NCI-H1105 treated with DMSO at 0.1 percent for 48 hours (cell line): ENCODE results near the gene MIXL1.
A peak's percentile ranks its signal among the peaks of the same experiment; 100 is the strongest.
"Not testable (repeated sequence)": the region's sequence is repeated elsewhere in the genome, so short reads cannot be mapped to it uniquely, and the experiment has no call there.

Experiments used
- DNase-seq: peaks from one replicate; lab custom pipeline; 2025; lab: John Stamatoyannopoulos, UW

MIXL1 gene

DNA sequence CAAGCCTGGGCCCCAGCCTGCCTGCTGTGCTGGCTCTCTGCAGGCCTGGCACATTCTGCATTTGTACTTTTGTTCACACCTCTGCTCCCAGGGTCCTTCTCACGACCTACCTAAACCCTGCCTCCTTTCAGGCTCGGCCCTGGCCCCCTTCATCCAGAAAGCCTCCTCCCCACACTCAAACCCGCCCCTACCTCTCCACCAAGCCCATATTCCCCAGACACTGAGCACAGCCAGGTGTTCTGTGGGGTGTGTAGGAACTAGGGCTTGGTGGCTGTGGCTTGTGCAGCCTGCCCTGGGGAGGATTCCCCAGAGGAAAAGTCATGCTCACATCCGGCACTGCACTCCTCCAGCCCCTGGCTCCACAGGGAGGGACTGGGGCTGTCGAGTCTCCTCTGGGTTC, 8.2 kb upstream of the MIXL1 start:
- no peak for DNase-seq

DNA sequence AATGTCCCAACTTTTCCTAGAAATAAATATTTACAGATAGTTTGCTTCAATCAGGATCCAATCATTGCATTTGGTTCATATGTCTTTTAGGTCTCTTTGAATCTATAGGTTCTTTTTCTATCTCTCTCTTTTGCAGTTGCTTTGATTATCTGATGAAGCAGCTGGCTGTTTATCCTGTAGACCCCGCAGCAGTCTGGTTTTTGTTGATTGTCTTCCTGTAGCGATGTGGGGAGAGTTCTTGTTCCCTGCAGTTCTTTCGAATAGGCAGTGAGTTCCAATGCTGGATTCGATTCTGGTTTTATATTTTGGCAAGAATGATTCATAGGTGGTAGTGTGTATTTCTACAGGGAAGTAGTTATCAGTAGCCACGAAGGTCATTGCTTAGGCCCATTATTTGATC, 7.4 kb upstream of the MIXL1 start:
- DNase-seq, result no peak

DNA sequence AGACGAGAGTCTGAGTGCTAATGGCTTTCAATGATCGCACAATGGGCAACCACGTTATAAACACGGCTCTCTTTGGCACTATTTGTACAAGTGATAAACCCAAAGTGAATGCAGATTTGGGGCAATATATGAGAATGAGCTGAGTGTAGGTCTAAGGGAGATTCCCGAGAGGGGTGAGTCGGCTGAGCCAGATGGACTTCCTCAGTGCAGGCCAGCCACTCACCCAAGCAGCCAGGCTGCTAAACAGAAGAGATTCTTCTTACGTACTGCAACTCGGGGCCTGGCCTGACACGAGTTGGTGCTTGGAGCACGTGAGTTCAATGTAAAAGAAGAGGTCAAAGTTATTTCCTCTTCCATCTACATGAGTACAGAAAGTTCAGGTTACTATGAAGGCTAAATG, 6.2 kb upstream of the MIXL1 start:
- DNase-seq, result no peak

DNA sequence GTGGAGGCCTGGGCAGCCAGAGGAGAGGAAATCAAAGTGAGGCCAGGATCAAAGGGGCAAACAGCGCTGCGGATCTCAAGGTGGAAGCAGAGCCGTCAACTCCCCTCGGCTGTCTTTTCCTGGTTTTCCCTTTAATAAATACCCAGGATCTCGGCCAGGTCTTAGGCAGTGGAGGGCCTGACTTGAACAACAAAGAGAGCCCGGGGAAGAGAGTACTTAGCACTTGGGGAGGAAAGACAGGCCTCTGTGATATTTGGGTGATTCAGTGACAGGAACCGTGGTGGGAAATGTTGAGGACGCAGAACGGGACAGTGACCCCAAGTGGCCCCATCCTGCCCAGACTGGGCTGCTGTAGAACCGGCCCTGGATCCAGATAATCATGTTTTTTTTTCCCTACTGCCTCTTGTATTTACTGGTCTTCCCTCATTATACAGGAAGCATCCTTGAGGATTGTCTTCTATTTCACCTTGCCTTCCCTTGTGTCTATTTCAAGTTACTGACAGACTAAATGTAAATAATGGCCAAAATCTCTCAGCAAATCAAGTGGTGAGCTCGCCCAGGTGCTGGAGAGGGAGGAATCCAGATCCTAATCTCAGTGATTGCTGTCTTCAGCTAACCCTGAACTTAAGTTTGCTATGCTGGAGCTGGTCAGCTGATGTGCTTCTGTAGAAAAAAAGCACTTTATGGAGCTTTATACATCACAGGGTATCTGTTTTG, 2.8 kb upstream of the MIXL1 start:
- no peak for DNase-seq

DNA sequence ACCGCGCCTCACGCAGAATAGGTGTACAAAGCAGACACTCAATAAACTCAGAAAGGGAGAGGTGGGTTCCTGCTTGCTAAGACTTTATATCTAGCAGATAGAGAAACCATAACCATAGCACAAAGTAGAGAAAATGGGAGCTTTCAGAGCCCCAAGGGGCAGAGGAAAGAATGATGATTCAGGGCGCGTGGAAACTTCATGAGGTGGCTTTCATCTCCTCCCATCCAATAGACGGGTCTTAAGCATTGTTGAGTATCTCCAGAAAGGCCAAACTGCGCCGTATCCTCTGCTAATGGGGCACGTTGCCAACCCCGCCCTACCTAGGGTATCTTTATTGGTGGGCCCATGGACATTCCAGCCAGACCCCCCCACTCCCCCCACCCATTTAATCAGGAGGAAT, 778 bp upstream of the MIXL1 start:
- no peak for DNase-seq

DNA sequence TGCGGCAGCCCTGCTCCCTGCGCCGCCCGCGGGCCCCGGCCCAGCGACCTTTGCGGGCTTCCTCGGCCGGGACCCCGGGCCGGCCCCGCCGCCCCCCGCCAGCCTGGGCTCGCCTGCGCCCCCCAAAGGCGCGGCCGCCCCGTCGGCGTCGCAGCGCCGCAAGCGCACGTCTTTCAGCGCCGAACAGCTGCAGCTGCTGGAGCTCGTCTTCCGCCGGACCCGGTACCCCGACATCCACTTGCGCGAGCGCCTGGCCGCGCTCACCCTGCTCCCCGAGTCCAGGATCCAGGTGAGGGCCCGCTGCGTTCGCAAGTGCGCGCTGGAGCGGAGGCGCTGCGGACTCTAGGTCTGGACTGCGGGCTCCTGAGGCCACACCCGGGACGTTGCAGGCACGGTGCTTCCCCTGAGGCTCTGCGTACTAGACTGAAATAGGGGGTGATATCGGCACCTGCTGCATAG, 351 bp downstream of the MIXL1 start:
- peak; percentile 2 for DNase-seq

DNA sequence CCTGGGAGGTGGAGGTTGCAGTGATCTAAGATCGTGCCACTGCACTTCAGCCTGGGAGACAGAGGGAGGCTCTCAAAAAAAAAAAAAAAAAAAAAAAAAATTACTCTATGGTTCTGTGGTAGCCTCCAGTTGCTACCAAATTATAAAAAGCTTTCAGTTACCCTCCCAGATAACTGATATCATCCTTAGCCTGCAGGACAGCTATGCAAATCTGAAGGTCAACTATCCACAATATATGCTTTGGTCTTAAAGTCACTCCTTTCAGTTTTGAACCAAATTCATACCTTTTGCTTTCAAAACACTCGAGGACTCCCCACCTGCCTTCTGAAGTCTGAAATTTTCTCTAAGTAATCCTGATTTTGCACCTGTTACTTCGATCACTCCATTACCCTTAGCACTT, 3.1 kb downstream of the MIXL1 start:
- DNase-seq, result no peak

DNA sequence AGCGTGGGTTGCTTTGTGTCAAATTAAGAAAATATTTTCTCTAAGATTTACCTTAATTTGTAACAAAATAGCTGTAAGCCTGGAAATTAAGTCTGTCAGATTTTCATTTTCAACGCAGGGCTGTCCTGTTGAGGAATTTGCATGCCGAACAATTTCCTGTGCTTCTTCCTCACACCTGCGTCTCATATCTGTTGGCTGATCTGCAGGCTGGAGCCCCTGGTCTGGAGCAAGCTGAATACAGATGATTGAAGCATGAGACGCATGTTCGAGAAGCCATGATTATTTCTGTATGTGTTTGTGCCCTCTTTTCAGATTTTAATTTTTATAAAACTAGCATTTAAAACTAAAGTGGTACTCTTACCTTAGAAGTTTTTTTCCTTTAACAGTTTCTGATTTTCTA, 9.8 kb downstream of the MIXL1 start:
- no peak for DNase-seq

DNA sequence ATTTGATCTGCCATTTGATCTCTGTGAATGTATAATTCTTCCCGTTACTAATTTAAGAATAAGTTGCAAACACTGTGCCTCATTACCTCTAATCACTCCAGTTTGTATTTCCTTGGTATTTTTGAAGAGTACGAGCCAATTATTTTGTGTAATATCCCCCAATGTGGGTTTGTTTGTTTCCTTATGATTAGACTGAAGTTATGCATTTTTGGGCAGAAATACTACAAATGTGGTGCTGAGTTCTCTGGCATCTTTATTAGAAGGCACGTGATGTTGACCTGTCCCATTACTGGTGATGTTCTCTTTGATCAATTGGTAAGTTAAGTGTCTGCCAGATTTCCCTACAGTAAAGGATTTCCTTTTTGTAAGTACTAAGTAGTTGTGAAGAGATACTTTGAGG, 10.3 kb downstream of the MIXL1 start:
- DNase-seq, result no peak

DNA sequence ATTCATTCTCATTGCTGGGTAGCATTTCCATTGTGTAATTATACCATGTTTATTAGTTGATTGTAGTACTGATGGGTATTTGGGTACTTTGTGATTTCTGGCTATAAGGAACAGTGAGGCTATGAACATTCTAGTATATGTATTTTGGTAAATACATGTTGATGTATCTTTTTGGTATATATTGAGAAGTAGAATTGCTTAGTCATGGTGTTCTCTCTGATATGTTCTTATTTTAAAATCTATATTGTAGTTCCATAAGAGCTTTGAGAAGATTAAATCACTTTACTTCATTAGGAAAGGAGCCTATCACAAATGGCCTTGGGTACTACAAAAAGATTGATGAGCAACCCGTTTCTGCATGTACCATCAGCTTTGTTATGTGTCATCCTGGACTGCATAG, 13.4 kb downstream of the MIXL1 start:
- DNase-seq, result no peak

DNA sequence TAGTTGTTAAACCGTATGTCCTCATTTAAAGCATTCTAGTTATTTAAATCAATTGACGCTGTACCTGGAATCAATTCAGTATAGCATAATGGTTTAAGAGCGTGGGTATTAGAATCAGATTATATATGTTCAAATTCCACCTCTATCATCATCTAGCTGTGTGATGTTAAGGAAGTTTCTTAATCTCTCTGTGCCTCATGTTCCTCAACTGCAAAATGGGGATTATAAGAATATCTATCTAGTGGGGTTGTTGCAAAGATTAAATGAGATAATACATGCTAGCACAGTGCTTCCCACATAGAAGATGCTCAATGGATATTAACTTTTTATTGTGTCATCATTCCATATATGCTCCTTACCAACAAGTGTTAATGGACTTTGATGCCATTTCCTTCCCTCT, 16.0 kb downstream of the MIXL1 start:
- DNase-seq, result no peak

DNA sequence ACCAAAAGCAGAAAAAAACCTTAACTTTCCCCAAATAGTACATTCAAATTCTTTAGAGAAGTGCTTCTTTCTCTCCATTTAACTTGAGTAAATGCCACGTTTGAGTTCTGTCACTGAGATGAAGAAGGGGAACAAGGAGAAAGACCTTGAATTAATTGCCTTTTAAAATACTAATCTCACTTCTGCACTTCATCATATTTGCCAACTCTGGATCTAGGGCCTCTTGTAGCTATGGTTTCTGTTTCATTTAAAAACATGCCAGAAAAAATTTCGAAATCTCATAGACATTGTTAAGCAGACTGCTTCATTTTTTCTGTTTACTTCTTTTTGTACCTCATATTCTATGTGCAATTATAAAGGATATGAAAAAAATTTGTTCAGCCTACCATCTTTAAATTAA, 24.6 kb downstream of the MIXL1 start:
- no peak for DNase-seq

DNA sequence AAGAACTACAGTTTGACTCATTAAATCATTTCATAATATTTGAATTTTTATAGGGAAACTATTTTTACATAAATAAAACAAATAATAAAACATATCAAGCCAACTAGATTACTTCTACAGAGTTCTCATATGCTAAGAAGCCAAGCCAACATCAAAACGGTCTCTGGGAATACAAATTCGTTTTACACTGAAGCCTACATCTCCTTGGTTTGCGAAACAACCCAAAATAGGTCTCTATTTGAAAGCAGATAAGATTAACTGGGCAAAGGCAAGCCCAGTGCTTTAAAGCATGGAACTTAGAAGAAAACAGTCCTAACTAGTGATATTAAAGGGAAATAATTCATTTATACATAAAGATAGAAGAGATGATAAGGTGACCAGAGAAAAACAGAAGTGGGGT, 25.3 kb downstream of the MIXL1 start:
- DNase-seq, result no peak

DNA sequence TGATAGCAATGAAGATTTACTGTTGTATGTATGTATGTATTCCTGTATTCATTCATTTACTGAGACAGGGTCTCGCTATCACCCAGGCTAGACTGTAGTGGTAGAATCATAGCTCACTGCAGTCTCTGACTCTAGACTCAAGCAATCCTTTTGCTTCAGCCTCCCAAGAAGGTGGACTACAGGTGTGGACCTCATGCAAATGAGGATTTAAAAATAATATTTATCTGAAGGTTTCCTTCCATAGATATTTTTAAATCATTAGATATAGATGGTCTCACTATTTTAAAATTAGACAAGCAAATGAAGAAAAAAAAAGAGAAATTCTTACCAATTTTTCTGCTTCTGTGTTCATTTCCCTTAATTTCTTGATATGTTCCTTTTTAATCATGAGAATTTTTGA, 27.0 kb downstream of the MIXL1 start:
- no peak for DNase-seq

DNA sequence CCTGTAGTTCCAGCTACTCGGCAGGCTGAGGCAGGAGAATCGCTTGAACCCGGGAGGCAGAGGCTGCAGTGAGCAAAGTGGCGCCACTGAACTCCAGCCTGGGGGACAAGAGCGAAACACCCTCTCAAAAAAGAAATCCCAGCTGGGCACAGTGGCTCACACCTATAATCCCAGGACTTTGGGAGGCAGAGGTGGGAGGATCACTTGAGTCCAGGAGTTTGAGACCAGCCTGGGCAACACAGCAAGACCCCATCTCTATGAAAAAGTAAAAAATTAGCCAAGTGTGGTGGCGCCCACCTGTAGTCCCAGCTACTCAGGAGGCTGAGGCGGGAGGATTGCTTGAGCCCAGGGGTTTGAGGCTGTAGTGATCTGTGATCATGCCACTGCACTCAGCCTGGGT, 29.4 kb downstream of the MIXL1 start:
- DNase-seq, result not testable (repeated sequence)

DNA sequence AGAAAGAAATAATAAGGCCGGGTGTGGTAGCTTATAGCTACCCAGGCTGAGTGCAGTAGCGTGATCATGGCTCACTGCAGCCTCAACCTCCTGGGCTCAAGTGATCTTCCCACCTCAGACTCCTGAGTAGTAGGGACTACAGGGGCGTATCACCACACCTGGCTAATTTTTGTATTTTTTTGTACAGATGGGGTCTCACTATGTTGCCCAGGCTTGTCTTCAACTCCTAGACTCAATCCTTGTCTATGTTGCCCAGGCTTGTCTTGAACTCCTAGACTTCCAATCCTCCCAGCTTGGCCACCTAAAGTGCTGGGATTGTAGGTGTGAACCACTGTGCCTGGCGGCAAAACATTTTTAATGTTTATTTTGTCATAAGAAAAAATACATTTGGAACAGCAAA, 30.5 kb downstream of the MIXL1 start:
- no peak for DNase-seq

DNA sequence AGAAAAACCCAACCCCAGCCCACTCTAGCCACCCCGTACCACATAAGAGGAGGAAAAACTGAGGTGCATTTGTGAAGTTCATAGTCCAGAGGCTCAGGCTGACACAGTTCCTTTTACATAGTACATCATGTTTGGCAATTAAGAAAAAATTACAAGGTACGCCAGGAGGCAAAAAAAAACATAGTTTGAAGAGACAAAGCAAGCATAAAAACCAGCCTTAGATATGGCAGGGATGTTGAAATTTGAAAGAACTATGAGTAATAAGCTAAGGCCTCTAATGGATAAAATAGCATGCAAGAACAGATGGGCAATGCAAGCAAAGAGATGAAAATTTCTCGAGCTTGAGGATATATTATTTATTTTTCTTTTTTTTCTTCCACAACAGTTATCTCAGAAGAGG, 31.9 kb downstream of the MIXL1 start:
- no peak for DNase-seq

DNA sequence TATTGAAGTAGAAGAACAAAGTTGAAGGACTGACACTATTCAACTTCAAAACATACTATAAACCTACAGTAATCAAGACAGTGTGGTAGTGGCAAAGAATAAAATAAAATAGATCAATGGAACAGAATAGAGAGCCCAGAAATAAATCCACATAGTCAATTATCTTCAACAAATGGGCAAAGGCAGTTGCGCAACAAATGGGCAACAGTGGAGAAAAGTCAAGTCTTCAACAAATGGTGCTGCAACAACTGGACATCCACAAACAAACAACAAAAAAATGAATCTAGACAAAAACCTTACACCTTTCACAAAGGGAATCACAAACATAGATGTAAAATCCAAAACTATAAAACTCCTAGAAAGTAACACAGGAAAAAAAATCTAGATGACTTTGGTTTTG, 38.4 kb downstream of the MIXL1 start:
- no peak for DNase-seq

DNA sequence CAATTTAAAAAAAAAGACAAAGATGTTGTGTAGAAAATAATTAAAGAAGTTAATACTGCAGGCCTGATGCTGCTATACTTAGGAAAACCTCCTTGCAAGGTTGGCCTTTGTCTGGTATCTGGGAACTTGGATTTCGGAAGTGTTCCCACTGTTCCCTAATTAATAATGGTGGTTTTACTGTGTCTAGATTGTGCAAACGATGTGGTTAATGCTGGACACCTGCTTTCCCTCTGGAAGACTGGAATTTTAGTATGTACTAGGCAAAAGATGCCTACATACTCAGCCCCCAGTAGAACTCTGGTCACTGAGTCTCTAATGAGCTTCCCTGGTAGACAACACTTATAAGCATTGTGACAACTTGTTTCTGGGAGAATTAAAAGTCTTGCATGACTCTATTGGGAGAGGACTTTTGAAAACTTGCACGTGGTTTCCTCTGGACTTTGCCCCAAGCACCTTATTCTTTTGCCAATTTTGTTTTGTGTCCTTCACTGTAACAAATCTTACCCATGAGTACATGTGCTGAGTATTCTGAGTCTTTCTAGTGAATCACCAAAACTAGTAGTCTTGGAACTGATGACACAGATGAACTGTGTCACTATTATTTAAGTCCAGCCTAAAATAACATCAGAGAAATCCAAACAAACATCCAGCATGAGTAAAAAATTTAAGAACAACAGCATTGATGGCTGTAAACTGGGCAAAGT, 45.1 kb downstream of the MIXL1 start:
- no peak for DNase-seq

DNA sequence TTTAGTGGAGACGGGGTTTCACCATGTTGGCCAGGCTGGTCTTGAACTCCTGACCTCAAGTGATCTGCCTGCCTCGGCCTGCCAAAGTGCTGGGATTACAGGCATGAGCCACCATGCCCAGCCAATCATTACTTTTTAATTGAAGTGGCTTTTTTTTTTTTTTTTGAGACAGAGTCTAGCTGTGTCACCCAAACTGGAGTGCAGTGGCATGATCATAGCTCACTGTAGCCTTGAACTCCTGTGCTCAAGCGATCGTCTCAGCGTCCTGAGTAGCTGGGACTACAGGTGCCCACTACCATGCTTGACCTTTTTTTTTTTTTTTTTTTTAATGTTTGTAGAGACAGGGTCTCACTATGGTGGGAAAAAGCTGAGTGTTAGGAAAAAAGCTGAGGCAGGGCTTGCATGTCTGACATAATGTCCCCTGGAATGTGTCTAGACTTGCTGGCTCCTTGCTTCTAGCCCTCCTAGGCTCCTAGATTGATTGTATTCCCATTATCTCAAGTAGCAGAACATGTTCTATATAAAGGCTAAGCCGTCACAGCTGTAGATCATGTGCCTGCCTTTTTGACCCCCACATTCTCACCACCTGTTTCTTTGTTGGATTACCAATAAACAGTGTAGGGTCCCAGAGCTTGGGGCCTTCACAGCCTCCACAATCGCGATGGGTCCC, 48.9 kb downstream of the MIXL1 start:
- peak; percentile 38 for DNase-seq

DNA sequence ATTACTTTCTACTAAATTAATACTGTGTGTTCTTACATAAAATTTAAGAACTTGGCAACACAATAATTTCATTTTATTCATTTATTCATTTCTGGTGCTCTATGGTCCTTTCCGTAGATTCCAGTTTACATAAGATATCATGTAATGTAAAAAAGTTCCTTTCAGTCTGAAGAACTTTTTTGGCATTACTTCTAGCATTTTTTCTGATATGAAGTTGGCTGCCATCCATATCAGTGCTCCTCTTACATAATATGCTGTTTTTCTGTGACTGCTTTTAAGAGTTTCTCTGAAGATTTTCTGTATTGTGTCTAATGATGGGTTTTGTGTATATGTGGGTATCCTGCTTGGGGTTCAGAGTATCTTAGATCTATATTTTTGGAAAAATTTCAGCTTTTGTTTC, 50.7 kb downstream of the MIXL1 start:
- DNase-seq, result no peak

DNA sequence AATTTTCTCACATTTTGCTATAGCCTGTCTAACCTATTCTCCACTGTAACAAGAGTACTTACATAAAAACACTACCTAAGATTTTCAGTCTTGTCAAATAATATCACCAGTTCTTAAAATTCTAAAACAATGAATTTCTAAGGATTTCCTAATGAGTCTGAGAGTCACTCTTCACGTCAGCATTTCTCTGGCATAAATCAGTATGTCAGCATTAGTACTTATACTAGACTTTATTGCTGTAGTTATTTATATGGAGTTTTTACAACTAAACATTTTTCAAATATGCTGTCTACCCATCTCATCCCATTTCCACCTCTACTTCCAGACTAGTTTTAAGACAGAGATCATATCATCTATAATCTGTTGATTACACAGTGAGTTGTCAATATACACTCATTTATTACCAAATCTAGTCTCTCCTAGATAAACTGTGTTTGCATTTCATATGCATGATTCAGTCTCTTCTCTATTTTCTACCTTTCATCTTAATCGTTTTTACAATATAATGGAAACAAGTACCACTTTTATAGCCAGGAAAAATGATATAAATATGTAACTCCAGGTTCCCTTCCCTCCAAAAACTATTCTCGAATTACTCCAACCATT, 52.7 kb downstream of the MIXL1 start:
- DNase-seq, result no peak
